ENCODE data around the gene AGBL1. TPM values are rescaled to one million over a fixed set of nuclear protein-coding genes. Genes with fewer than 3 reads are reported as not detected.

The AGBL1 gene
- total RNA-seq, 6 experiments from 2014 or later = not detected

GRCh38 chr15:86135041-86135440 lies 55.4 kb downstream of the AGBL1 start:
- no peaks in the 10 kb centered on the region for H3K36me3 Mint-ChIP-seq (ENCODE audit: low read depth)
- no peaks in the 10 kb centered on the region for H3K4me1 Mint-ChIP-seq (ENCODE audit: low read depth)

GRCh38 chr15:86136861-86137260 lies 57.2 kb downstream of the AGBL1 start:
- no peak for DNase-seq
- Mint-ChIP-seq H3K36me3 (ENCODE audit: low read depth) (no peaks in the 10 kb centered on the region), H3K4me1 (ENCODE audit: low read depth) (no peaks in the 10 kb centered on the region), H3K9me3 (peaks cover 76% of the 10 kb centered on the region), H3K27ac (no peak overlapping the region), H3K4me3 (no peak overlapping the region), H3K27me3 (ENCODE audit: insufficient read depth) (peaks cover 1% of the 10 kb centered on the region; the same call in 1 of the 2 replicates)
- no peak for TF ChIP-seq CTCF (IDR thresholded peaks at IDR 0.05)

More at GRCh38 chr15:86135041-86135440, 55.4 kb downstream of the AGBL1 start:
- no peak for DNase-seq
- H3K27me3 Mint-ChIP-seq (ENCODE audit: insufficient read depth) = peaks cover 1% of the 10 kb centered on the region; the same call in 1 of the 2 replicates
- no peak overlapping the region for H3K27ac Mint-ChIP-seq
- H3K4me3 Mint-ChIP-seq = no peak overlapping the region
- no peak for TF ChIP-seq CTCF (IDR thresholded peaks at IDR 0.05)
- H3K9me3 Mint-ChIP-seq = peaks cover 63% of the 10 kb centered on the region

- H3K27me3 Mint-ChIP-seq (ENCODE audit: insufficient read depth) = peaks cover under 1% of the 10 kb centered on the region; the same call in 1 of the 2 replicates
- peaks cover 79% of the 10 kb centered on the region for H3K9me3 Mint-ChIP-seq
- no peak overlapping the region for H3K4me3 Mint-ChIP-seq
- TF ChIP-seq CTCF (IDR thresholded peaks at IDR 0.05) = no peak
- DNase-seq = no peak
- H3K4me1 Mint-ChIP-seq (ENCODE audit: low read depth) = no peaks in the 10 kb centered on the region
- H3K36me3 Mint-ChIP-seq (ENCODE audit: low read depth) = no peaks in the 10 kb centered on the region
- no peak overlapping the region for H3K27ac Mint-ChIP-seq
Observed at GRCh38 chr15:86138798-86139197, 59.1 kb downstream of the AGBL1 start.

- DNase-seq = no peak
- Mint-ChIP-seq H3K9me3 (peaks cover 77% of the 10 kb centered on the region), H3K36me3 (ENCODE audit: low read depth) (no peaks in the 10 kb centered on the region), H3K4me1 (ENCODE audit: low read depth) (no peaks in the 10 kb centered on the region), H3K27ac (no peak overlapping the region), H3K4me3 (no peak overlapping the region), H3K27me3 (ENCODE audit: insufficient read depth) (no peaks in the 10 kb centered on the region)
- TF ChIP-seq CTCF (IDR thresholded peaks at IDR 0.05) = peak; percentile 31; the same call in 1 of the 2 replicates
Observed at GRCh38 chr15:86139828-86140227, 60.2 kb downstream of the AGBL1 start.

GRCh38 chr15:86154705-86155104 lies 75.0 kb downstream of the AGBL1 start:
- Mint-ChIP-seq H3K4me3 (no peak overlapping the region), H3K9me3 (peaks cover 48% of the 10 kb centered on the region), H3K27ac (no peak overlapping the region), H3K36me3 (ENCODE audit: low read depth) (peaks cover 5% of the 10 kb centered on the region; the same call in 1 of the 2 replicates), H3K4me1 (ENCODE audit: low read depth) (no peaks in the 10 kb centered on the region), H3K27me3 (ENCODE audit: insufficient read depth) (no peaks in the 10 kb centered on the region; the same call in 1 of the 2 replicates)
- no peak for TF ChIP-seq CTCF (IDR thresholded peaks at IDR 0.05)
- DNase-seq = no peak

GRCh38 chr15:86155551-86155950 lies 75.9 kb downstream of the AGBL1 start:
- H3K4me1 Mint-ChIP-seq (ENCODE audit: low read depth) = no peaks in the 10 kb centered on the region
- peaks cover 5% of the 10 kb centered on the region; the same call in 1 of the 2 replicates for H3K36me3 Mint-ChIP-seq (ENCODE audit: low read depth)

More at GRCh38 chr15:86155551-86155950, 75.9 kb downstream of the AGBL1 start:
- DNase-seq = no peak
- peaks cover 47% of the 10 kb centered on the region for H3K9me3 Mint-ChIP-seq
- no peak overlapping the region for H3K27ac Mint-ChIP-seq
- no peak for TF ChIP-seq CTCF (IDR thresholded peaks at IDR 0.05)
- no peak overlapping the region for H3K4me3 Mint-ChIP-seq
- no peaks in the 10 kb centered on the region; the same call in 1 of the 2 replicates for H3K27me3 Mint-ChIP-seq (ENCODE audit: insufficient read depth)

All from HFFc6 (cell line).